ENCODE data around the gene ASF1B. TPM values are rescaled to one million over a fixed set of nuclear protein-coding genes. Genes with fewer than 3 reads are reported as not detected.

The ASF1B gene
- total and polyA plus RNA-seq, 2 donors (not counting 1 experiment from before 2014, with no cell fraction given) = 1.9 to 2.5 TPM

GRCh38 chr19:14085309-14085995, 50.9 kb downstream of the ASF1B start, which contains the start of gene C19orf67:
TSS of gene C19orf67 (minus strand) at chr19:14085783. CDS start at chr19:14085627, 156 bp downstream.
- no peak within 1 kb of the TSS for H3K4me3 ChIP-seq (ENCODE audit: control extremely low read depth in 1 of 5, extremely low read depth in 1 of 5, insufficient read depth in 1 of 5, low read depth in 2 of 5, low read length in 4 of 5)
- no peak within 1 kb of the TSS for H3K4me2 ChIP-seq (replicated peaks; ENCODE audit: low read depth, low read length, poor library complexity, severe bottlenecking)
- H3K9me3 ChIP-seq (ENCODE audit: control extremely low read depth in 1 of 3, control insufficient read depth in 2 of 3, insufficient read depth in 1 of 3, low read length in 2 of 3) = no peaks in the 10 kb centered on the region
- no peak for DNase-seq
- Mint-ChIP-seq H3K4me3 (no peak within 1 kb of the TSS), H3K9me3 (ENCODE audit: insufficient read depth) (no peaks in the 10 kb centered on the region), H3K27ac (no peak within 1 kb of the TSS), H3K27me3 (no peaks in the 10 kb centered on the region), H3K4me1 (peaks cover 17% of the 10 kb centered on the region)
- no peak within 1 kb of the TSS for H3K9ac ChIP-seq (ENCODE audit: low read length)
- H3K36me3 ChIP-seq (replicated peaks in 1 of 2; ENCODE audit: control extremely low read depth in 1 of 2, control insufficient read depth in 1 of 2, extremely low read depth in 1 of 2, insufficient read depth in 2 of 2, low read length in 1 of 2) = no peaks in the 10 kb centered on the region
- H3K27me3 ChIP-seq (replicated peaks in 1 of 4; ENCODE audit: control extremely low read depth in 1 of 4, control insufficient read depth in 3 of 4, insufficient read depth in 4 of 4, low read length in 3 of 4) = no peaks in the 10 kb centered on the region
- ChIA-PET CTCF (interaction anchor here (0.6 to 1.2 kb wide), 2 partner anchors 8 to 20 kb away, joined by 3 to 4 read pairs; no protein-coding TSS in a partner anchor), POLR2A (no interaction called here)
- 95% methylated on average over 49 of the region's 54 CpGs for WGBS (ENCODE audit: insufficient coverage)
- peaks cover 4% of the 10 kb centered on the region for H3K79me2 ChIP-seq (ENCODE audit: control insufficient read depth, insufficient read depth, low read length)
- peaks cover 18 to 20% of the 10 kb centered on the region in 2 donors for H3K4me1 ChIP-seq (ENCODE audit: control insufficient read depth in 2 of 2, insufficient read depth in 2 of 2, low read length in 2 of 2)
- TF ChIP-seq EZH2 (IDR thresholded peaks at IDR 0.05; ENCODE audit: borderline replicate concordance, insufficient read depth, low read depth, low read length, poor library complexity, severe bottlenecking) (no peak), CTCF (IDR thresholded peaks at IDR 0.05) (no peak)
- no peak for ATAC-seq (ENCODE audit: low read depth)
- no peak within 1 kb of the TSS for H2AFZ ChIP-seq (ENCODE audit: insufficient read depth, low read depth, low read length, poor library complexity, severe bottlenecking)
- intact Hi-C loops (cut with micrococcal nuclease) = no loop called here
- H4K20me1 ChIP-seq (ENCODE audit: control insufficient read depth, insufficient read depth, low read length, poor library complexity, severe bottlenecking) = peaks cover 11% of the 10 kb centered on the region
- H3K27ac ChIP-seq (ENCODE audit: low read length in 2 of 2) = no peak within 1 kb of the TSS

GRCh38 chr19:14082675-14082960, 53.8 kb downstream of the ASF1B start:
- Mint-ChIP-seq H3K4me1 (peaks cover 12% of the 10 kb centered on the region), H3K4me3 (peak overlapping the region; percentile 96), H3K9me3 (ENCODE audit: insufficient read depth) (no peaks in the 10 kb centered on the region), H3K27ac (no peak overlapping the region), H3K27me3 (no peaks in the 10 kb centered on the region)
- DNase-seq (no peak), ATAC-seq (ENCODE audit: low read depth) (no peak)
- Histone ChIP-seq H3K9me3 (ENCODE audit: control extremely low read depth in 1 of 3, control insufficient read depth in 2 of 3, insufficient read depth in 1 of 3, low read length in 2 of 3) (no peaks in the 10 kb centered on the region), H3K4me2 (replicated peaks; ENCODE audit: low read depth, low read length, poor library complexity, severe bottlenecking) (peak overlapping the region; percentile 99), H3K4me3 (ENCODE audit: control extremely low read depth in 1 of 5, extremely low read depth in 1 of 5, insufficient read depth in 1 of 5, low read depth in 2 of 5, low read length in 4 of 5) (no peak overlapping the region), H4K20me1 (ENCODE audit: control insufficient read depth, insufficient read depth, low read length, poor library complexity, severe bottlenecking) (no peaks in the 10 kb centered on the region), H3K36me3 (replicated peaks in 1 of 2; ENCODE audit: control extremely low read depth in 1 of 2, control insufficient read depth in 1 of 2, extremely low read depth in 1 of 2, insufficient read depth in 2 of 2, low read length in 1 of 2) (no peaks in the 10 kb centered on the region), H3K4me1 (ENCODE audit: control insufficient read depth in 2 of 2, insufficient read depth in 2 of 2, low read length in 2 of 2) (peaks cover 14 to 18% of the 10 kb centered on the region in 2 donors), H3K79me2 (ENCODE audit: control insufficient read depth, insufficient read depth, low read length) (peaks cover 4% of the 10 kb centered on the region), H3K27me3 (replicated peaks in 1 of 4; ENCODE audit: control extremely low read depth in 1 of 4, control insufficient read depth in 3 of 4, insufficient read depth in 4 of 4, low read length in 3 of 4) (no peaks in the 10 kb centered on the region), H2AFZ (ENCODE audit: insufficient read depth, low read depth, low read length, poor library complexity, severe bottlenecking) (no peak overlapping the region), H3K27ac (ENCODE audit: low read length in 2 of 2) (no peak overlapping the region), H3K9ac (ENCODE audit: low read length) (no peak overlapping the region)
- CTCF ChIA-PET = interaction anchor here (0.6 to 4.2 kb wide), 7 partner anchors 11 to 926 kb away, joined by 3 to 22 read pairs (median 3); partner anchors contain the start of genes ASF1B and MISP3
- intact Hi-C loops (cut with micrococcal nuclease) = loop anchor here (5.0 kb wide), 1 partner anchor 335 kb away; the partner anchor contains the start of gene DDX39A
- POLR2A ChIA-PET = interaction anchor here (0.7 kb wide), 1 partner anchor 335 kb away, joined by 3 read pairs; no protein-coding TSS in a partner anchor
- no peak for TF ChIP-seq CTCF (IDR thresholded peaks at IDR 0.05)
- TF ChIP-seq EZH2 (IDR thresholded peaks at IDR 0.05; ENCODE audit: borderline replicate concordance, insufficient read depth, low read depth, low read length, poor library complexity, severe bottlenecking) = no peak
- WGBS (ENCODE audit: insufficient coverage) = 100% methylated on average over 1 of the region's 1 CpG
